Measurements from ENCODE around the gene PLB1. TPM values are rescaled to one million over a fixed set of nuclear protein-coding genes. Genes with fewer than 3 reads are reported as not detected.

PLB1 gene
- total RNA-seq, 1 donor from 2014 or later: 0.64 TPM

GRCh38 chr2:28602136-28602660 is 106.3 kb downstream of the PLB1 start:
- H3K27ac Mint-ChIP-seq (ENCODE audit: unreplicated experiment): no peak overlapping the region

GRCh38 chr2:28602751-28603639 is 107.1 kb downstream of the PLB1 start:
- no peaks in the 10 kb centered on the region for H3K27me3 Mint-ChIP-seq (ENCODE audit: unreplicated experiment)
- H3K27ac Mint-ChIP-seq (ENCODE audit: unreplicated experiment): no peak overlapping the region
- no peak for TF ChIP-seq CTCF (IDR thresholded peaks at IDR 0.05)
- no peaks in the 10 kb centered on the region for H3K9me3 Mint-ChIP-seq (ENCODE audit: unreplicated experiment)
- DNase-seq (ENCODE audit: extremely low spot score, unreplicated experiment): no peak
- H3K4me1 Mint-ChIP-seq (ENCODE audit: unreplicated experiment): peaks cover 6% of the 10 kb centered on the region
- no peaks in the 10 kb centered on the region for H3K36me3 Mint-ChIP-seq (ENCODE audit: unreplicated experiment)
- no peak overlapping the region for H3K4me3 Mint-ChIP-seq (ENCODE audit: unreplicated experiment)

More at GRCh38 chr2:28602136-28602660, 106.3 kb downstream of the PLB1 start:
- Mint-ChIP-seq H3K4me1 (ENCODE audit: unreplicated experiment) (peaks cover 6% of the 10 kb centered on the region), H3K4me3 (ENCODE audit: unreplicated experiment) (no peak overlapping the region), H3K27me3 (ENCODE audit: unreplicated experiment) (no peaks in the 10 kb centered on the region), H3K9me3 (ENCODE audit: unreplicated experiment) (no peaks in the 10 kb centered on the region), H3K36me3 (ENCODE audit: unreplicated experiment) (no peaks in the 10 kb centered on the region)
- DNase-seq (ENCODE audit: extremely low spot score, unreplicated experiment): no peak
- TF ChIP-seq CTCF (IDR thresholded peaks at IDR 0.05): no peak

DNA sequence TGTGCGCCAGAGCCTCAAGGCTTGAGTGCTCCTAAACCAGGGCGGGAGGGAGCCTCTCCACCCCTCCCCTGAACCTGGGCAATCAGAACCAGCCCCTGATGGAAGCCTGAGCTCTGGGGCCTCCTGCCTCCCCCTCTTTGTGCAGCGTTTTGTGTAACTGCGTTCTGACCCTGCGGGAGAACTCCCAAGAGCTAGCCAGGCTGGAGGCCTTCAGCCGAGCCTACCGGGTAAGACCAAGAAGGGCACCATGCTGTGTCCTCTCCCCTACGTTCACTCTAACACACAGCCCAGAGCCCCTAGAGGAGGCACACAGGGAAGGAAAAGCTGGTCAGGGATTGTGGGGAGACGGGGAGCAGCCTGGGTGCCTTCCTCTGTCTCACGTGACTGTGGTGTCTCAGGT is 108.0 kb downstream of the PLB1 start:
- Mint-ChIP-seq H3K36me3 (ENCODE audit: unreplicated experiment) (no peaks in the 10 kb centered on the region), H3K27me3 (ENCODE audit: unreplicated experiment) (no peaks in the 10 kb centered on the region), H3K4me3 (ENCODE audit: unreplicated experiment) (no peak overlapping the region), H3K4me1 (ENCODE audit: unreplicated experiment) (peaks cover 8% of the 10 kb centered on the region), H3K27ac (ENCODE audit: unreplicated experiment) (no peak overlapping the region), H3K9me3 (ENCODE audit: unreplicated experiment) (no peaks in the 10 kb centered on the region)
- no peak for DNase-seq (ENCODE audit: extremely low spot score, unreplicated experiment)
- TF ChIP-seq CTCF (IDR thresholded peaks at IDR 0.05): no peak

DNA sequence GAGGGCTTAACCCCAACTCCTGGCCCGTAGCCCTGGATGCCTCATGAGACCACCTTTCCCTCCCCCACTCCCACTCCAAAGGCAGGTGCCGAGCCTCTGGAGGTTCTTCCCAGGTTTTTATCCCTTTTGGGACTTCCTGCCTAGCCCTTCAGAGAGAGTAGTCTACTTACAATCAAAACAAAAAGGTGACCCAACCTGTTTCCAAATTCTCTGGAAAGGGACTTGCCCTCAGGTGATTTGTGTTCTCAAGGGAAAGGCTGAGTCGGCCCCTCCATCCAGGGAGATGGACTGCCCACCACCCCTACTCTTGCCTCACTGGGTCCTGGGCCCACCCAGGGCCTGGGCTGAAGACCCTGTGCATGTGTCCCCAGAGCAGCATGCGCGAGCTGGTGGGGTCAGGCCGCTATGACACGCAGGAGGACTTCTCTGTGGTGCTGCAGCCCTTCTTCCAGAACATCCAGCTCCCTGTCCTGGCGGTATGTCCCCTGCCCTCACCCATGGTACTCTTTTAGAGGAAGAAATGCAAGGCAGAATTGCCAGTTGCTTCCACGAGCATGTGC is 108.5 kb downstream of the PLB1 start:
- H3K4me1 Mint-ChIP-seq (ENCODE audit: unreplicated experiment): peaks cover 12% of the 10 kb centered on the region
- H3K27me3 Mint-ChIP-seq (ENCODE audit: unreplicated experiment): no peaks in the 10 kb centered on the region
- H3K27ac Mint-ChIP-seq (ENCODE audit: unreplicated experiment): no peak overlapping the region

More for the DNA sequence above, 108.5 kb downstream of the PLB1 start:
- Mint-ChIP-seq H3K4me3 (ENCODE audit: unreplicated experiment) (no peak overlapping the region), H3K36me3 (ENCODE audit: unreplicated experiment) (no peaks in the 10 kb centered on the region), H3K9me3 (ENCODE audit: unreplicated experiment) (no peaks in the 10 kb centered on the region)
- TF ChIP-seq CTCF (IDR thresholded peaks at IDR 0.05): no peak
- no peak for DNase-seq (ENCODE audit: extremely low spot score, unreplicated experiment)

Data from osteocyte (in vitro differentiated cells).